Parathyroid adenoma (tissue), 2 donors: ENCODE results near the gene NOL4L.

ENCODE experiments used
- H2AFZ ChIP-seq: fragments of 300-600 bp; sonication (generic); one replicate; pipeline ENCODE4 v1.7.0; 2017; ENCODE audit warnings: antibody characterized with exemption, mild to moderate bottlenecking
- H3K27ac ChIP-seq: fragments of 300-600 bp; sonication (generic); one replicate; pipeline ENCODE4 v1.7.0; 2017
- H3K27me3 ChIP-seq: fragments of 300-600 bp; sonication (generic); one replicate; pipeline ENCODE4 v1.7.0; 2017; ENCODE audit warnings: low read length; ENCODE audit not compliant: control insufficient read depth, insufficient read depth
- H3K36me3 ChIP-seq: fragments of 300-600 bp; sonication (generic); one replicate; pipeline ENCODE4 v1.7.0; 2017; ENCODE audit warnings: low read length; ENCODE audit not compliant: control insufficient read depth, insufficient read depth
- H3K4me1 ChIP-seq: fragments of 300-600 bp; sonication (generic); one replicate; pipeline ENCODE4 v1.7.0; 2017; ENCODE audit warnings: control low read depth
- H3K4me2 ChIP-seq: fragments of 300-600 bp; sonication (generic); one replicate; pipeline ENCODE4 v1.7.0; 2017; ENCODE audit warnings: low read length
- H3K4me3 ChIP-seq: fragments of 300-600 bp; sonication (generic); one replicate; pipeline ENCODE4 v1.7.0; 2017; ENCODE audit warnings: low read depth, low read length
- H3K79me2 ChIP-seq: fragments of 300-600 bp; sonication (generic); one replicate; pipeline ENCODE4 v1.7.0; 2017; ENCODE audit warnings: control low read depth
- H3K9ac ChIP-seq: fragments of 300-600 bp; sonication (generic); one replicate; pipeline ENCODE4 v1.7.0; 2017; ENCODE audit warnings: mild to moderate bottlenecking
- H3K9me3 ChIP-seq: fragments of 300-600 bp; sonication (generic); one replicate; pipeline ENCODE4 v1.7.0; 2017; ENCODE audit warnings: low read length; ENCODE audit not compliant: control insufficient read depth
- CTCF ChIP-seq: fragments of 300-600 bp; sonication (generic); IDR thresholded peaks from one replicate; pipeline ENCODE4 v1.7.0; 2017; ENCODE audit warnings: antibody characterized with exemption, mild to moderate bottlenecking
- donor health status: primary hyperparathyroidism.

Gene NOL4L

GRCh38 chr20:32535953-32536823 lies 48.9 kb downstream of the NOL4L start:
- Histone ChIP-seq H3K9me3 (no peaks in the 10 kb centered on the region), H3K27me3 (no peaks in the 10 kb centered on the region), H3K4me1 (peaks cover 5% of the 10 kb centered on the region), H3K36me3 (no peaks in the 10 kb centered on the region), H3K4me3 (peak overlapping the region; percentile 42), H3K4me2 (peak overlapping the region; percentile 70), H3K9ac (no peak overlapping the region), H3K79me2 (no peaks in the 10 kb centered on the region), H3K27ac (peak overlapping the region; percentile 49), H2AFZ (peak overlapping the region; percentile 90)
- TF ChIP-seq CTCF, result no peak

GRCh38 chr20:32535316-32535952 lies 49.7 kb downstream of the NOL4L start:
- Histone ChIP-seq H3K9ac (no peak overlapping the region), H2AFZ (peak overlapping the region; percentile 90), H3K4me1 (peaks cover 5% of the 10 kb centered on the region), H3K27me3 (no peaks in the 10 kb centered on the region), H3K27ac (no peak overlapping the region), H3K79me2 (no peaks in the 10 kb centered on the region), H3K9me3 (no peaks in the 10 kb centered on the region), H3K4me2 (peak overlapping the region; percentile 70), H3K36me3 (no peaks in the 10 kb centered on the region), H3K4me3 (no peak overlapping the region)
- TF ChIP-seq CTCF, result no peak

- Histone ChIP-seq H3K27ac (no peak overlapping the region), H3K4me3 (no peak overlapping the region), H3K9me3 (no peaks in the 10 kb centered on the region), H3K36me3 (no peaks in the 10 kb centered on the region), H3K79me2 (no peaks in the 10 kb centered on the region), H2AFZ (no peak overlapping the region), H3K4me2 (no peak overlapping the region), H3K4me1 (peaks cover 5% of the 10 kb centered on the region), H3K9ac (no peak overlapping the region), H3K27me3 (no peaks in the 10 kb centered on the region)
- no peak for TF ChIP-seq CTCF
Observed at GRCh38 chr20:32534661-32535240, 50.4 kb downstream of the NOL4L start.

- H3K4me2 ChIP-seq, result no peak overlapping the region
- H3K27ac ChIP-seq, result no peak overlapping the region
- H3K9me3 ChIP-seq, result no peaks in the 10 kb centered on the region
- H3K27me3 ChIP-seq, result no peaks in the 10 kb centered on the region
- H3K36me3 ChIP-seq, result no peaks in the 10 kb centered on the region
- no peak for TF ChIP-seq CTCF
- no peaks in the 10 kb centered on the region for H3K79me2 ChIP-seq
- H3K4me3 ChIP-seq, result no peak overlapping the region
- H2AFZ ChIP-seq, result no peak overlapping the region
- no peak overlapping the region for H3K9ac ChIP-seq
- H3K4me1 ChIP-seq, result peaks cover 5% of the 10 kb centered on the region
Observed at GRCh38 chr20:32533732-32534131, 51.4 kb downstream of the NOL4L start.
